ENCODE results near the gene NPRL2.

Gene NPRL2

DNA sequence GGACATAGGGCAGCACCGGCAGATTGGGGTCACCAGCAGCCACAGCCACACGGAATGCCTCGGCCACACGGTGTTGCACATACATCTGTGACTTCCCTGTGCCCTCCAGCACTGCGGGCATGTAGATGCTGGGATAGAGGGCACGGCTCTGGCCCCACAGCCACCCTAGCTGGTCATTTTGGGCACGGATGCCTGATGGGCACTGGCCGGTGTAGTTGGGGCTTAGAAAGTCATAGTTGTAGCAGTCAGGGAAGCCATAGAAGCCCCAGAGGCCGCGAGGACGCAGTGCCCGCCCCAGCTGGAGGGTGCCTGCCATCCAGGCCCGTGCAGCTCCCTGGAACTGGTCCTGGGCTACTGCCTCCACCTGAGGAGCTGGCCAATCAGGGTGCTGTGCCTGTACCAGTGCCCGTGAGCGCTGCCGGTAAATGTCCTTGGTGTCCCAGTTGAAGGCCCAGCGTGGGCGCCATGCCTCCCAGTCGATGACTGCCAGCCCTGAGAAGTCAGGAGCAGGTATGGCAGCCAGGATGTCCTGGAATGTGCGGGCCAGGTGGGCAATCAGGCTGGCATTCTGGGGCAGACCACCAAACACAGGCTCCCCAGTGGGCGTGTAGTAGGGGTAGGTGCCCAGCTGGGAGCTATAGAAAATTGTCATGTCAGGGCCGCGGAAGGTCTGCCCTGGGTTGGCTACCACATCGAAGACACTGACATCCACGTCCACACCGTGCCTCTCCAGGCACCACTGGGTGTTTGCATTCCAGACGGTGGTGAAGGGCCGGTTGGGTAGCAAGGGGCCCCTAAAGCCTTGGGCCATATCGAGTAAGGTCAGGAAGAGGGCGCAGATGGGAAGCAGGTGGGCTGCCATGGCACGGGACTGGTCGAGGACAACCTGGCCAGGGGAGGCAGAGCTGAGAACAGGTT, 48.2 kb downstream of the NPRL2 start:
- TF ChIP-seq, protein P1, sequence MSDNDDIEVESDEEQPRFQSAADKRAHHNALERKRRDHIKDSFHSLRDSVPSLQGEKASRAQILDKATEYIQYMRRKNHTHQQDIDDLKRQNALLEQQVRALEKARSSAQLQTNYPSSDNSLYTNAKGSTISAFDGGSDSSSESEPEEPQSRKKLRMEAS (IDR thresholded peaks at IDR 0.05): no peak
- TF ChIP-seq YY1 (IDR thresholded peaks at IDR 0.05; ENCODE audit: low read depth) (no peak), NFIC (IDR thresholded peaks at IDR 0.05) (no peak), FOXM1 (IDR thresholded peaks at IDR 0.05; ENCODE audit: borderline replicate concordance, low read depth) (no peak), EP300 (IDR thresholded peaks at IDR 0.05; ENCODE audit: borderline replicate concordance) (no peak), ZBTB7A (IDR thresholded peaks at IDR 0.05; ENCODE audit: low read depth) (no peak), RAD21 (IDR thresholded peaks at IDR 0.05; ENCODE audit: low read depth) (no peak), TEAD4 (IDR thresholded peaks at IDR 0.05) (no peak), TCF12 (IDR thresholded peaks at IDR 0.05; ENCODE audit: low read depth) (no peak), CREB1 (IDR thresholded peaks at IDR 0.05; ENCODE audit: low read depth) (no peak)
- TF ChIP-seq, protein P2, sequence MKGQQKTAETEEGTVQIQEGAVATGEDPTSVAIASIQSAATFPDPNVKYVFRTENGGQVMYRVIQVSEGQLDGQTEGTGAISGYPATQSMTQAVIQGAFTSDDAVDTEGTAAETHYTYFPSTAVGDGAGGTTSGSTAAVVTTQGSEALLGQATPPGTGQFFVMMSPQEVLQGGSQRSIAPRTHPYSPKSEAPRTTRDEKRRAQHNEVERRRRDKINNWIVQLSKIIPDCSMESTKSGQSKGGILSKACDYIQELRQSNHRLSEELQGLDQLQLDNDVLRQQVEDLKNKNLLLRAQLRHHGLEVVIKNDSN (IDR thresholded peaks at IDR 0.05): no peak
- TF ChIP-seq, protein P3, sequence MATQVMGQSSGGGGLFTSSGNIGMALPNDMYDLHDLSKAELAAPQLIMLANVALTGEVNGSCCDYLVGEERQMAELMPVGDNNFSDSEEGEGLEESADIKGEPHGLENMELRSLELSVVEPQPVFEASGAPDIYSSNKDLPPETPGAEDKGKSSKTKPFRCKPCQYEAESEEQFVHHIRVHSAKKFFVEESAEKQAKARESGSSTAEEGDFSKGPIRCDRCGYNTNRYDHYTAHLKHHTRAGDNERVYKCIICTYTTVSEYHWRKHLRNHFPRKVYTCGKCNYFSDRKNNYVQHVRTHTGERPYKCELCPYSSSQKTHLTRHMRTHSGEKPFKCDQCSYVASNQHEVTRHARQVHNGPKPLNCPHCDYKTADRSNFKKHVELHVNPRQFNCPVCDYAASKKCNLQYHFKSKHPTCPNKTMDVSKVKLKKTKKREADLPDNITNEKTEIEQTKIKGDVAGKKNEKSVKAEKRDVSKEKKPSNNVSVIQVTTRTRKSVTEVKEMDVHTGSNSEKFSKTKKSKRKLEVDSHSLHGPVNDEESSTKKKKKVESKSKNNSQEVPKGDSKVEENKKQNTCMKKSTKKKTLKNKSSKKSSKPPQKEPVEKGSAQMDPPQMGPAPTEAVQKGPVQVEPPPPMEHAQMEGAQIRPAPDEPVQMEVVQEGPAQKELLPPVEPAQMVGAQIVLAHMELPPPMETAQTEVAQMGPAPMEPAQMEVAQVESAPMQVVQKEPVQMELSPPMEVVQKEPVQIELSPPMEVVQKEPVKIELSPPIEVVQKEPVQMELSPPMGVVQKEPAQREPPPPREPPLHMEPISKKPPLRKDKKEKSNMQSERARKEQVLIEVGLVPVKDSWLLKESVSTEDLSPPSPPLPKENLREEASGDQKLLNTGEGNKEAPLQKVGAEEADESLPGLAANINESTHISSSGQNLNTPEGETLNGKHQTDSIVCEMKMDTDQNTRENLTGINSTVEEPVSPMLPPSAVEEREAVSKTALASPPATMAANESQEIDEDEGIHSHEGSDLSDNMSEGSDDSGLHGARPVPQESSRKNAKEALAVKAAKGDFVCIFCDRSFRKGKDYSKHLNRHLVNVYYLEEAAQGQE (IDR thresholded peaks at IDR 0.05; ENCODE audit: low read depth): no peak

DNA sequence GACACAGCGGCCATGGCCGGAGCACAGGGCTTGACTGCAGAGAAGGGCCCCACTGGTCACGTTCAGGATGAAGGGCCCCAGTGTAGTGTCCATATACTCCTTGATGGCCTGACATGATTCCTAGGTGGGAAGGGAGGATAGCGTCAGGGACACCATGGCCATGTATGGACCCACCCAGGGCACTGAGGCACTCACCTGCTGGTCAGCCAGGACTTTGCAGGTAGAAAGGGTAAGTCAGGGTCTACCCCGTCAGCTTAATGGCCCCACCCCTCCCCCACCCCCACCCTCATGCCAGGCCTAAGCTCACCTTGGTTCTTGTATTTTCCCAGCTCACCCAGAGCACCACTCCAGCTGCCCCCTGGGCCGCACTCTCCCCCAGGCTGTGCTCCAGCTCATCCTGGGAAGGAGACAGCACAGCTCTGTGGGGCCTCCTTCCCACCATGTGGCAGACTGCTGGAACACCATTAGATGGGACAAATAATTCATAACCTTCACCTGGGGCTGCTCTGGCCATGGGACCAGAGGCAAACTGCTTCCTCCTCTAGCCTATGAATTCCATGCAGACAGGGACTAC, 49.8 kb downstream of the NPRL2 start:
- TF ChIP-seq YY1 (IDR thresholded peaks at IDR 0.05; ENCODE audit: low read depth) (no peak), TAF1 (IDR thresholded peaks at IDR 0.05; ENCODE audit: low read depth) (no peak), RAD21 (IDR thresholded peaks at IDR 0.05; ENCODE audit: low read depth) (no peak), CREB1 (IDR thresholded peaks at IDR 0.05; ENCODE audit: low read depth) (no peak), CEBPB (IDR thresholded peaks at IDR 0.05) (no peak)
- TF ChIP-seq, protein P1 (IDR thresholded peaks at IDR 0.05): no peak

DNA sequence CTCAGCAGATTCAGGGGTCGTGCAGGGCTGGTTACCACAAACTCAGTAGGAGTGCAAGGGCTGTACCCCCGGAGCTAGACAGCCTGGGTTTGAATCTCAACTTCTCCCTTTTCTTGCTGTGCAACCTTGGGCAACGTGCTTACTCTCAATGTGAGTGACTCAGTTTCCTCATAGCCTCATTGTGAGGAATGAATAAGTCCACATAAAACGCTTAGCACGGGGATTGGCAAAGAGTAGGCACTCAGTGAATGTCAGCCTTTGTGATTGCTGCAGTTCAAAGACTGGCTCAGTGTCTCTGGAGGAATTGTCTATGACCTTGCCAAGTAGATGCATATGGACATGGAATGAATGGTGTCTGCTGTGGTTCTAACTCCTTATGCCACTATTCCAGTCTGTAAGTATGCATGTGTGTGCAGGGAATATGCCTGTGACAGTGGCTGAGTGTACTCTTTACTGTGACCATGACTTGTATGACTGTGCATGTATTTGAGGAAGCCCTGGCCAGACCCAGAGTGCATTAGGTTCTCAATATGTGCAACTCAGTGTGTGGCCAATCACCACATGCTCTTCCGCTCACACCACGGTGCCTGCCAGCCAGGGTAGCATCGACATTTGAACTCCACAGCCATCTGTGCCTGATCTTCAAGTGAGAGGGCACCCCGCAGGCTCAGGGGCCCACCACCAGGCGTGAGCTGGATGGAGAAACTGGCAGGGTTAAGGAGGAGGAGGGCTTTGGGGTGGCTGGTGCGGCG, 50.5 kb downstream of the NPRL2 start:
- no peak for TF ChIP-seq TAF1 (IDR thresholded peaks at IDR 0.05; ENCODE audit: low read depth)
- no peak for TF ChIP-seq YY1 (IDR thresholded peaks at IDR 0.05; ENCODE audit: low read depth)
- TF ChIP-seq, protein P3 (IDR thresholded peaks at IDR 0.05; ENCODE audit: low read depth): no peak
- TF ChIP-seq TCF12 (IDR thresholded peaks at IDR 0.05; ENCODE audit: low read depth): no peak
- TF ChIP-seq CREB1 (IDR thresholded peaks at IDR 0.05; ENCODE audit: low read depth): no peak
- no peak for TF ChIP-seq ZBTB7A (IDR thresholded peaks at IDR 0.05; ENCODE audit: low read depth)
- TF ChIP-seq, protein P2 (IDR thresholded peaks at IDR 0.05): no peak
- TF ChIP-seq RAD21 (IDR thresholded peaks at IDR 0.05; ENCODE audit: low read depth): no peak
- TF ChIP-seq TEAD4 (IDR thresholded peaks at IDR 0.05): no peak
- no peak for TF ChIP-seq FOXM1 (IDR thresholded peaks at IDR 0.05; ENCODE audit: borderline replicate concordance, low read depth)
- no peak for TF ChIP-seq NFIC (IDR thresholded peaks at IDR 0.05)
- TF ChIP-seq CEBPB (IDR thresholded peaks at IDR 0.05): no peak
- TF ChIP-seq, protein P1 (IDR thresholded peaks at IDR 0.05): no peak
- no peak for TF ChIP-seq EGR1 (IDR thresholded peaks at IDR 0.05)
- no peak for TF ChIP-seq EP300 (IDR thresholded peaks at IDR 0.05; ENCODE audit: borderline replicate concordance)

DNA sequence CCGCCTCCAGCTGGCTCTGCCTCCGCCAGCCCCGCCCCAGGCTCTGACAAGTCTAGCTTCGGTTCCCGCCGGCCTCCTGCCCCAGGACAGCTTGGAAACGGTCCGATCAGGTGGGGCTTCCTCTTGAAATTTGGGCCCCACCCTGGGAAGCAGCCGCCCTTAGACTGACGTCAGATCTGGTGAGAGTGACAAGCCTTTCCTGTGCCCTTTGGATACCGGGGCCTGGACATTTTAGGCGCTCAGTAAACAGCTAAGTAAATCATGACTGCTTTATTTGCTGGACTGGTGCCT, 51.0 kb downstream of the NPRL2 start:
- TF ChIP-seq, protein P1 (IDR thresholded peaks at IDR 0.05): no peak
- TF ChIP-seq, protein P2 (IDR thresholded peaks at IDR 0.05): 0 out of 2 replicates have a peak, but pooled peaks have one; percentile 24
- TF ChIP-seq CREB1 (IDR thresholded peaks at IDR 0.05; ENCODE audit: low read depth) (0 out of 2 replicates have a peak, but pooled peaks have one; percentile 2), YY1 (IDR thresholded peaks at IDR 0.05; ENCODE audit: low read depth) (no peak)

All from Ishikawa (cell line).